ENCODE results near the gene COTL1.

The COTL1 gene

DNA sequence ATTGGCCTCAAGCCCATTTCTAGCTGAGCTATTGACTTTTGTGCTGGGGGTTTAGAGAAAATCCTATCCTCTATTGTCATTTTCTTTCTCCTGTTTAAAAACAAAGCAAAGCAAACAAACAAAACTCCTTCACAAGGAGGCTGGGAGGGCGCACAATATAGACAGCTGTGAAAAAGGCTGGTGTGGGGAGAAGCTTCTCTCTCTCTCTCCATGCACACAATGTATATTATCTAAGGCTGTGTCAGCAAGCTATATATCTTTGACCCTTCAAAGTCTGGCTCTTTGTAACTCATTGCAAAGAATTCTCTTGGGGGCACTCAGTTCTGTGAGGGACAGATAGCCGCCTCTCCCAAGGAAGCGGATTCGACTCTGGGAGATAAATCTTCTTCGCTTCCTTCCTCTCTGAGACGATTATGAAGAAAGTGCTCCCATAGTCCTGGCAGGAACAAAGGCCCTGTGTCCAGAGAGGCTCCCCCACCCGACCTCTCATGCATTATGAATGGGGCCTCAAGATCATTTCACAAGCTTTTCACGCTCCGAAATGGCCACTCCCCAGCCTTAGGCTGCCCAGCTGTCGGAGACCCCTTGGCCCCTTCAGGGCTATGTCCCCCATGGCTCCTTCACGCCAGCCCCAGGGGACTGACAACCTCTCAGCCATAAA lies 80.3 kb downstream of the COTL1 start:
- in situ Hi-C loops (cut with MboI; ENCODE audit: low sequenced_read_pairs): no loop called here

DNA sequence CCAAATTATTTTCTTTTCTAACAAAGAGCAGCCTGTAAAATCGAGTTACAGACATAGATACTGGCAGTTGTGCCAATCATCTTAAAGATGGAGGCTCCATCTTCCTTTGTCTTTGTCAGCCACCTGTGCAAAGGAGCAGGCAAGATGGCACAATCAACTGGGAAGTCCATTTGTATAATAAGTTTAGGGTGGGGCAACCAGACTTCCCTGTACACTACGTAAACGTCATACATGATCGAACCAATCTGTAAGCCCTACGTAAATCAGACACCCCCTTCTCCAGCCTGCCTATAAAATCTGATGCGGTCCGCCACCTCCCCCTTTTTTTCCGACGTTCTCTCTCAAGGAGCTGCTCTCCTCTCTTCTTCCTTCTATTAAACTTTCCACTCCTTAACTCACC lies 82.0 kb downstream of the COTL1 start:
- in situ Hi-C loops (cut with MboI; ENCODE audit: low sequenced_read_pairs): no loop called here

DNA sequence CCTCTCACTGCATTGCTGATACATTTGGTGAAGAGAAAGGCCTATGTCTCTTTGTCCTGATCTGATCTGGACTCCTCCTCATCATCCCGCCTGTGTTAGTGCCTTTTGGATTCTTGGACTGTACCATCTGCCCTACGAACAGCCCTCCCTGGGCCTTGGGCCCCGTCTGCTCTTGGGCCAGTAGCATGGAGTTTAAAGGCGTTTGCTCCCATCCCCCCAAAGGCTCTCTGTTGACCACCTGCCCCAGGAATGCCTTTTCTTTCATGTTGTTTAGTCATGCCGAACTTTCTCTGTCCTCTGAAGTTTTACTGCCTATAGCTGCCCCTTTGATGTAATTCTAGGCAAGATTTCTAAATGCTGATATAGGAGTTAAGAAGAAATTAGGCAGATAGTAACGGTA lies 82.5 kb downstream of the COTL1 start:
- in situ Hi-C loops (cut with MboI; ENCODE audit: low sequenced_read_pairs): no loop called here

GRCh38 chr16:84534815-84535214 lies 83.1 kb downstream of the COTL1 start:
- in situ Hi-C loops (cut with MboI; ENCODE audit: low sequenced_read_pairs): no loop called here

- in situ Hi-C loops (cut with MboI; ENCODE audit: low sequenced_read_pairs): no loop called here
Measured at GRCh38 chr16:84532855-84533486, 84.9 kb downstream of the COTL1 start.

DNA sequence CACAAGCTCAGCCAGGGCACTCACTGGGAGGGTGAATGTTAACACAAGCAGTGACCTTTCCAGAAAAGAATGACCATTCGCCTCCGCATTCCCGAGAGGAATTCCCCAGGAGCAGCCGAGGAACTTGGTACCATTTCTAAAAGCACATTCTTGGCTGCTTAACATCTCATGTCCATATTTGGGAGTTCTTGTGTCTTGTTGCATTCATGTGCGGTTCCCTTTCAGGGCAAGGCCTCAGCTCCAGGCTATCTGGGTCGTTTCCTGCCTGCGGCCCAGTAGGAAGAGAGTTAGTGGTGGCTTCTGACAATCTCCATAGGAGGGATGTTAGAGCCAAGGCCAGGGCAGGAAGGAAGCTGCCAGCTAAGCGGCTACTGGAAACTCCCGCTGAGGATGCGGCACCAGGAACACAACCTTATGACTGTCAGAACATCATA lies 85.6 kb downstream of the COTL1 start:
- in situ Hi-C loops (cut with MboI; ENCODE audit: low sequenced_read_pairs): no loop called here

DNA sequence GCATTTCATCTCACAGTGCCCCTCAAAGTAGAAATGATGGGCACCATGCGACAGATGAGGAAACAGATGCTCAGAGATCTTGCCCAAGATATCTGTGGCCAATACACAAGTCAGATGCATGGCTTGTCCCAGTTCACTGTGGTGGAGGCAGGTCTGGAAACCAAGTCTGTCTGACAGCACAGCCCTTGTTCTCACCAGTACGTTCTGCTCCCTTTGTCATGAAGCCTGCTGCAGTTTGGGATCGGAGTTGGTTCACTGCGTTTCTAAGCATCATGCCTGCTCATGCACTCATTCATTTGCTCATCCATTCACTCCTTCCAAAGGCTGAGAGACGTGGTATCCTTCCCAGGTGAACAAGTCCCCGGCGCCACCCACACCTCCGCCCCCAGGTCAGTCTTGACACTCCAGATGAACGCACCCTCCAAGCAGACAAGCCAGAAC lies 86.2 kb downstream of the COTL1 start:
- in situ Hi-C loops (cut with MboI; ENCODE audit: low sequenced_read_pairs): no loop called here

- in situ Hi-C loops (cut with MboI; ENCODE audit: low sequenced_read_pairs): no loop called here
Measured at GRCh38 chr16:84530590-84530989, 87.3 kb downstream of the COTL1 start.

- in situ Hi-C loops (cut with MboI; ENCODE audit: low sequenced_read_pairs): no loop called here
Measured at GRCh38 chr16:84529607-84530006, 88.3 kb downstream of the COTL1 start.

GRCh38 chr16:84528322-84528721 lies 89.6 kb downstream of the COTL1 start:
- in situ Hi-C loops (cut with MboI; ENCODE audit: low sequenced_read_pairs): no loop called here

DNA sequence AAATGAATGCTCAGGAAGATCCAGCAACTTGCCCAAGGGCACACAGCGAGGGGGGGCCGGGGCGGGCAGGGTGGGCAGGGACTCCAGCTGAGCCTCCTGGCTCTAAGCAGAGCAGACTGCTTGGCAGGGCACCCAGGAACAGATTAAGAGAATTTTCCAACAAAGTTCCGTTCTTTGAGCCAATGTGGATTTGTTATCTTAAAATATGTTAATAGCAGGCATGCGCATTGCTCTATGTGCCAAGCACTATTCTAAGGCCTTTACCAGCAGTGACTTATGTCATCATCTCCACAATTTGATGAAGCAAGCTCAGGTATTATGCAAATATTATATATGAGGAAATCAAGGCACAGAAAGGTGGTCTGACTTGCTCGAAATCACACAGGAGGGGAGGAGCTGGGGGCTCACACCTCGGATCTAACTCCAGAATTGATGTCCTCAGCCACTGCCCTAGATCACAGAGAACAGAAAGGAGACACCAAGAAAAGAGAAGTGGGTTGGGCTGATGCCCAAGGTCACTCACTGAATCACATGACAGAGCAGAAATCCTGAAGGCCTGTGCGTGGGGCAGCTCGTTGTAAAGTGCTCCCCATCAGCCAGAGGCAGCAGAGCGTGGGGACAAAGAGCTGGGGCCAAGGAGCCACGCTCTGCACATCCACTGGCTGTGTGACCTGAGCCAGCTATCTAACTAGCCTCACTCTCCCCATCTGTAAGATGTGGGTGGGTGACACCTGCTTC lies 90.2 kb downstream of the COTL1 start:
- in situ Hi-C loops (cut with MboI; ENCODE audit: low sequenced_read_pairs): no loop called here

- in situ Hi-C loops (cut with MboI; ENCODE audit: low sequenced_read_pairs): no loop called here
Measured at GRCh38 chr16:84526794-84527531, 90.9 kb downstream of the COTL1 start.

DNA sequence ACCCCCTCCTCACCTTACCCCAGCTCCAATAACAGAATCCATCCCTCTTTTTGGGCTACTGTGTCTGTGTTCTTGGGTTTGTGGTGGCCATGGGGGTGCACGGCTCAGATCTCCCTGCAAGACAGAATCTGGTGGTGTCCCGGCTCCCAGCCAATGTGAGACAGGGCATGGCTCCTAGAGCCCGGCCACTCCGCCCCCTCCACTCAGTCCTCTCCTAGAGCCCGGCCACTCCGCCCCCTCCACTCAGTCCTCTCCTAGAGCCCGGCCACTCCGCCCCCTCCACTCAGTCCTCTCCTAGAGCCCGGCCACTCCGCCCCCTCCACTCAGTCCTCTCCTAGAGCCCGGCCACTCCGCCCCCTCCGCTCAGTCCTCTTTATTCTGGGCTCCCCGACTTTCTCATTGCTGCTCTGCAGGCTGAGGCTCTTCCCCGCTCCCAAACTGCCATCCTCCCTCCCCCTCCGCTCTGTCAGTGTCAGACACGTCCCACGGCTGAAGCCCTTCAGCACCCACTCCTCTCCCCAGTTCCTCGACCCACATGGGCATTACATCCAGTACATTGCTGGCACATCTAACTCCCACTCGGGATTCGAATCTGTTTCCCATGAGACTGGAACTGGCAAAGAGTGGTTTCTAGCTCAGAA lies 92.8 kb downstream of the COTL1 start:
- in situ Hi-C loops (cut with MboI; ENCODE audit: low sequenced_read_pairs): loop anchor here (25.0 kb wide), 1 partner anchor 437 kb away; no protein-coding TSS in a partner anchor

DNA sequence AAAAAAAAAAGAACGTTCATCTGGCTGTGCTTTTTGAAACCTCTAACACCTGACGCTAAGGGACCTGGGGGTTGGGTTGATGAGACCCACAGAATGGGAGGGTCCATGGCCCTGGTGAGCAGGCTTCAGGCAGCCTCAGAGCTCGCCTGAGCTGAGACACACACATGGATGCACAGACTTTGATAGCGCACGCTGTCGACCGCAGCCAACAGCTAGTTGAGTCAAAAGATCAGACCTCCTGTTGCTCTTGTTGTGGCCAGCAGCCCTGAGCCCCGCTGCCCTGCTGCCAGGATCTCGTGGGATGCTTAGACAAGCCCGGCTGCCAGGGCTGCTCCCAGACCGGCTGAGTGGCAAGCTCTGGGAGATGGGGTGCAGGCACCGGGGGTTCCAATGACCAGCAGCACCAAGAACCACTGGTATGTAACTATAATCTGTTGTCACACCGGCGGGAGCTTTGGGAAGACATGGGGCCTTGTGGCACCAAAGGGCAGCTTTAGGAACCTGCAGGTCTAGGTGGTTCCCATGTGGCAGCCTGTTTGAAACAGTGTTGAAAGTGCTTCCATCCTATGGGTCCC lies 93.4 kb downstream of the COTL1 start:
- in situ Hi-C loops (cut with MboI; ENCODE audit: low sequenced_read_pairs): loop anchor here (25.0 kb wide), 1 partner anchor 438 kb away; no protein-coding TSS in a partner anchor

DNA sequence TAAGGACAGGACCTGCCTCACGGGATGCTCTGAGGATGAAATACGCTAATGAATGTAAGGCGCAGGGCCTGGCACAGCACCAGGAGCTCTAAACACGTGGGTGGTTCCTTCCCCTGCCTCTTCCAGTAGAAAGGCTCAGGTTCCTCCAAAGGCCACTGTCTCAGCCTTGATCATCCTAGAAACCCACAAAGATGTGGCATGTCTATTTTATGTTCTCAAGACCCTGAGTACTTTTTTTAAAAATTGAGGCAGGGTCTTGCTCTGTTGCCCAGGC lies 96.4 kb downstream of the COTL1 start:
- in situ Hi-C loops (cut with MboI; ENCODE audit: low sequenced_read_pairs): loop anchor here (25.0 kb wide), 1 partner anchor 441 kb away; no protein-coding TSS in a partner anchor

DNA sequence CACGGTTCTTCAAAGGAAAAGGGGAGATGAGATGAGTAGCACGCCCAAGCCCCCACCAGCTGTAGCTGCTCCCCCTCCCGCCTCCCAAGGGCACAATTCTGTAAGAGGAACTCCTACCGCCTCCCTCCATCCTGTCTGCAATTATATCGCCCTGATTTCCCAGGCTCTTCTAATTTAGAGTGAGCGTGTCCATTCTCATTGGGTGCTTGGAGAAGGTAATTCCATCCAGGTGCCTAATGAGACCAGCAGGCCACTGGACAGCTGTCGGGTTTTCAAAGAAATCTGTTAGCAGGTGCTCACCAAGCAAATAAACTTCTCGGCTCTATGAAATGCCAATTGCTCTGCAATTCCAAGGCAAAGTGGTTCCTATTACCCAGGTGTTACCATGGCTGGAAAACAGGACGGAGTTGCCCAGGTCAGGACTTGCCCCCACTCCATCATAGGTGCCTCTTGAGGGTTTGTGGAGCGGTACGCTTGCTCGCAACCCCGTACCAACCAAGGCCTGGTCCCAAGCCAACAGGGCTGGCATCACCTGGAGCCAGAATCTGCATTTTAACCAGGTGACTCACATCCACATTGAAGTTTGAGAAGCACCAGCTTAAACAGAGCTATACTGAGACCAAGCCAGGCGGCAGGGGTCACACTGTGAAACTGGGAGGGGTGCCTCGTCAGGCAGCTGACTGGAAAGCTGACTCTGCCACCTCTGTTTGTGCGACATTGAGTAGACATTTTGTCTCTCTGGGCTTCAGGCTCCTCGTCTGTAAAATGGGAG lies 97.0 kb downstream of the COTL1 start:
- in situ Hi-C loops (cut with MboI; ENCODE audit: low sequenced_read_pairs): loop anchor here (25.0 kb wide), 1 partner anchor 441 kb away; no protein-coding TSS in a partner anchor

DNA sequence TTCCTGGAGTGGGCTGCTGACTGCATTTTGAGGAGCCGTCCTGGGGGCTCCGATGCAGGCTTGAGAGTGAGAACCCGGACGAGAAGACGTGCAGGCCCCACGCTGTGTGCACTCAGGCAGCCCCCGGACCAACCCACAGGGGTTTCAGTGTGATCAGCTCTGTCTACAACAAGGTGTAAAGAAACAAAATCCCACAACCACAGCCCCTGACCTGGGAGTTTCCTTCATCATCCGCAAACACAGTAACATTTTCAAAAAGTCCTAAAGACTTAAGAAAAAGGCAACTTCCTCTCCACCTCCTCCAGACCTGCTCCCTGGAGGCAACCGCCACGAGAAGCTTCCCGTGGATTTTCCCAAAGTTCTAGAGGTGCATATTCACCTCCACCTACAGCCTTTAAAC lies 98.0 kb downstream of the COTL1 start:
- in situ Hi-C loops (cut with MboI; ENCODE audit: low sequenced_read_pairs): loop anchor here (10.0 to 25.0 kb wide), 3 partner anchors 95 to 442 kb away; partner anchors contain the start of gene COTL1

GRCh38 chr16:84518804-84519341 lies 99.0 kb downstream of the COTL1 start:
- in situ Hi-C loops (cut with MboI; ENCODE audit: low sequenced_read_pairs): loop anchor here (10.0 to 25.0 kb wide), 3 partner anchors 96 to 443 kb away; partner anchors contain the start of gene COTL1

DNA sequence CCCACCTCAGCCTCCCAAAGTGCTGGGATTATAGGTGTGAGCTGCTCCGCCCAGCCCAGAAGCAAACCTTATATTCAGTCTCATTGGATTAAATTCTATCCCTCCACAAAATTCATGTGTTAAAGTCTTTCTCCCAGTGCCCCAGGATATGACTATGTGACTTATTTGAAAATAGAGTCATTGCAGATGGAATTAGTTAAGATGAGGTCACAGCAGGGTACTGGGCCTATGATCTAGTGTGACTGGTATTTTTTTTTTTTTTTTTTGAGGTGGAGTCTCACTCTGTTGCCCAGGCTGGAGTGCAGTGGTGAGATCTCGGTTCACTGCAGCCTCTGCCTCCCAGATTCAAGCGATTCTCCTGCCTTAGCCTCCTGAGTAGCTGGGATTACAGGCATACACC lies 99.7 kb downstream of the COTL1 start:
- in situ Hi-C loops (cut with MboI; ENCODE audit: low sequenced_read_pairs): loop anchor here (10.0 to 25.0 kb wide), 3 partner anchors 97 to 444 kb away; partner anchors contain the start of gene COTL1
